HFFc6 (cell line): Measurements from ENCODE around the gene XPO6. TPM values are rescaled to one million over a fixed set of nuclear protein-coding genes. Genes with fewer than 3 reads are reported as not detected.

Experiments used
- DNase-seq: peaks from one replicate; pipeline ENCODE4 v3.0.0-alpha.2; 2018
- H3K27ac Mint-ChIP-seq: 2 replicates; pipeline ENCODE4 v1.8.0; 2020; ENCODE audit warnings: mild to moderate bottlenecking, mixed read lengths
- H3K27me3 Mint-ChIP-seq: 2 replicates; pipeline ENCODE4 v1.8.0; 2021; ENCODE audit warnings: mild to moderate bottlenecking, moderate library complexity, mixed read lengths; ENCODE audit not compliant: insufficient read depth
- H3K36me3 Mint-ChIP-seq: 2 replicates; pipeline ENCODE4 v1.8.0; 2021; ENCODE audit warnings: low read depth, mixed read lengths
- H3K4me1 Mint-ChIP-seq: 2 replicates; pipeline ENCODE4 v1.8.0; 2020; ENCODE audit warnings: low read depth, mixed read lengths
- H3K4me3 Mint-ChIP-seq: 2 replicates; pipeline ENCODE4 v1.8.0; 2020; ENCODE audit warnings: mild to moderate bottlenecking, moderate library complexity, mixed read lengths
- H3K9me3 Mint-ChIP-seq: 2 replicates; pipeline ENCODE4 v1.8.0; 2020; ENCODE audit warnings: mild to moderate bottlenecking, mixed read lengths
- CTCF ChIP-seq: fragments of 200-600 bp; sonication (generic); IDR thresholded peaks from 2 replicates; pipeline ENCODE4 v1.5.0; 2021; ENCODE audit warnings: antibody characterized with exemption, mild to moderate bottlenecking
- total RNA-seq, 6 experiments: library from RNA; stranded (reverse); fragmentation: NEBNext Ultra II Directional; extraction: Animal tissue kit (Norgen Biotek cat#: 25700); gene quantifications; 2 replicates in 1 of 6; 3 replicates in 5 of 6; pipeline ENCODE4 v1.2.3, GENCODE V29; 2021

Gene XPO6
- total RNA-seq, 6 experiments from 2014 or later = 161 to 200 (median 173) TPM

- H3K4me3 Mint-ChIP-seq = peak overlapping the region; percentile 72; the same call in 1 of the 2 replicates
- no peak for TF ChIP-seq CTCF
- no peak for DNase-seq
- H3K9me3 Mint-ChIP-seq = no peaks in the 10 kb centered on the region
- peaks cover 73% of the 10 kb centered on the region for H3K4me1 Mint-ChIP-seq
- no peaks in the 10 kb centered on the region for H3K27me3 Mint-ChIP-seq
- H3K36me3 Mint-ChIP-seq = peaks cover 23% of the 10 kb centered on the region
- peak overlapping the region; percentile 93 for H3K27ac Mint-ChIP-seq
Measured at GRCh38 chr16:28195859-28196258, 15.9 kb downstream of the XPO6 start.

DNA sequence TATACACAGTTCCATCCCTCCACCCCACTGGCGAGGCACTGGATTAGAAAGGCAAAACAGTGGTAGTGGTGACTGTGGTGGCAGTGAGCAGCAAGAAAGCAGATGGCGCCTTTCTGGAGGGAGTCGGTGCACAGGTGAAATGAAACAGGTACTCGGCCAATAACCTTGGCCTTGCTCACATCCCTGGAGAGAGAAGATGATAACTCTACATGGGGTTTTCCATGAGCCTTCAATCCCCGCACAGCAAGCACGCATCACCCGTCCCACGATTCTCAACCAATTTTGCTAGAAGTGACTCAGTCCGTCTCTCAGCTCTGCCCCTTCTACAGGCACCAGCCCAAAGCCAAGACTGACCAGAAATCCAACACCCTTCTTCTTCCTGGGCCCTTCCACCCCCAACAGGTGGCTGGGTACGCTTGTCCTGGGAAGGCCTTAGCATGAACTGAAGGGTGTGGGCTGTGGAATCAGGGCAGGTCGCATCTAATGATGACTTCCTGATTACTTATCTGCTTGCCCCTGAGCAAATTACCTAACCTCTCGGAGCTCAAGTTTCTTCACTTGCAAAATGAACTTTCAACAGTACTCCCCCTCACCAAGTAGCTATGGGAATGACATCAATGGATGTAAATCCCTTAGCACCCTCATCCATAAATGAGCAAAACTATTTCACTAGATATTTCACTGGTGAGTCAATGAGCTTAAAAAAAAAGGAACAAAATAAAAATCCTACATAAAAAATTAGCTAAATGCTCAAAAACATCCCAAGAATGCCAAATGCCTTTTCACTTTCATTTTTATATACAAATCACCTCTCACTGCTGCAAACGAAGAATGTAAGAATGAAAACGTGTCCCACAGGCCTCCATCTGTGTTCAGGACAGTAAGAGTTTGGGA, 18.0 kb downstream of the XPO6 start:
- peaks cover 84% of the 10 kb centered on the region for H3K4me1 Mint-ChIP-seq
- H3K27ac Mint-ChIP-seq = peak overlapping the region; percentile 93

GRCh38 chr16:28192806-28193529, 18.8 kb downstream of the XPO6 start:
- Mint-ChIP-seq H3K36me3 (peaks cover 21% of the 10 kb centered on the region), H3K9me3 (no peaks in the 10 kb centered on the region), H3K27me3 (no peaks in the 10 kb centered on the region), H3K27ac (peak overlapping the region; percentile 93), H3K4me1 (peaks cover 89% of the 10 kb centered on the region), H3K4me3 (peak overlapping the region; percentile 72)
- TF ChIP-seq CTCF = peak; percentile 26; the same call in 1 of the 2 replicates
- no peak for DNase-seq

More for the DNA sequence above, 18.0 kb downstream of the XPO6 start:
- H3K4me3 Mint-ChIP-seq = peak overlapping the region; percentile 72
- peaks cover 21% of the 10 kb centered on the region for H3K36me3 Mint-ChIP-seq
- no peaks in the 10 kb centered on the region for H3K9me3 Mint-ChIP-seq
- no peak for TF ChIP-seq CTCF
- no peaks in the 10 kb centered on the region for H3K27me3 Mint-ChIP-seq
- peak; percentile 93 for DNase-seq

DNA sequence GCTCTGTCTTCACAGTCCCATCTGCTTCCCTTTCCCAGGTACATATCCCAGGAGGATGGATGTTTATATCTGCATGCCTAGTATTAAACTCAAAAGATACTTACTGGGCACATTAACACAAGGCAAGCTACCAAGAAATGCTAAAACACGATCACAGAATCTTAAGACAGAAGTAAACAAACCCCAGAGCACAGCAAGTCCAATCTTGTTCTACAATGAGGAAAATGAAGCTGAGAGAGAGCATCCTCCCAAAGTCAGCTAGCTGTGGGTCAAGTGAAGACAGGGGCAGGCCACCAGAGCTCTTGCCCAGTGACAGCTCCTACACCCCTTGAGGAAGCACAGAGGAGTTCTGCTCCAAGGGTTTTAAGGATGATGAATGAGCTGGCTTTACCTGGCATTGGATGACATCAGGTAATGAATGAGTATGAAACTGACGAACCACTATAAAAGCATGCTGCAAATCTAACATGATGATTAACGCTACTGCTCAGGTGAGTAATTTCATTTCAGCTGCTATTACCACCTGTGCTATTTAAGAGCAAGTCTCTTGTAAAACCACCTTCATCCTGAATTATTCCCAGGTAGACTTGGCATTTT, 20.3 kb downstream of the XPO6 start:
- no peak for DNase-seq
- Mint-ChIP-seq H3K27ac (peak overlapping the region; percentile 30; the same call in 1 of the 2 replicates), H3K27me3 (no peaks in the 10 kb centered on the region), H3K9me3 (no peaks in the 10 kb centered on the region), H3K4me1 (peaks cover 92% of the 10 kb centered on the region), H3K4me3 (no peak overlapping the region; the same call in 1 of the 2 replicates), H3K36me3 (peaks cover 21% of the 10 kb centered on the region)
- no peak for TF ChIP-seq CTCF

- peaks cover 21% of the 10 kb centered on the region for H3K36me3 Mint-ChIP-seq
- peak overlapping the region; percentile 18; the same call in 1 of the 2 replicates for H3K4me3 Mint-ChIP-seq
- H3K9me3 Mint-ChIP-seq = no peaks in the 10 kb centered on the region
- no peak for TF ChIP-seq CTCF
- peaks cover 87% of the 10 kb centered on the region for H3K4me1 Mint-ChIP-seq
- H3K27ac Mint-ChIP-seq = peak overlapping the region; percentile 66
- DNase-seq = peak; percentile 30
- H3K27me3 Mint-ChIP-seq = no peaks in the 10 kb centered on the region
Measured at GRCh38 chr16:28189245-28189644, 22.5 kb downstream of the XPO6 start.
